Measurements from ENCODE around the gene DPF3.

DPF3 gene

DNA sequence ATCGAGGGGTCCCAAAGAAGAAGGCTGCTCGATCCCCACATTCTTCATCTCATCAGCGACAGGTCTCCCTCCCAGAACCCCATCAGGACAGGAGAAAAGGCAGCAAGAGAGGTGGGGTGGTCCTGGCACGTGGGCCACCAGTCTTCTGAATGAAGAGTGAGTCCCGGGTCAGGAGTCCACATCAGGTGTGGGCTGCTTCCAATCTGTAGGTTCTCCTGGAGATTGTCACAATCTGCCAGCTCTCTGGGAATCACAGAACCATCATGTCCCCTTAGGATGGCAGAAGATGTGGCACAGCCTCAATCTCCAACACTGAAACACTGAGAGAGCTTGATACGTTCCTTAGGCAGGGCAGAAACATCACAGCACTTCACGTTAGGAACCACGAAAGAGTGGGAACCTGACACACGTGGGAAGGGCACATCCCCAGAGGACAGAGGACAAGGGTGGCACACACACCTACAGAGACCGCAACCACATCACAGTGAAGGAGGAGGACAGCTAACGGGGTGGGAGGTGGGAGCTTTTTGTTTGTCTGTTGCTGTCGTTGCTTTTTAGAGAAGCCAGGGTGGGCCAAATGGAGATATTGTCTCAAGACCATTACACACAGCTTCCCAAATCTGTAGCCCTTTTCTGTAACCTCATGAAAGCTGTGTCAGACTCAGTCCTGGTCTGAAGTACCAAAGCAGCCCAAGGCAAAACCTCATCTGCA is 284.5 kb downstream of the DPF3 start:
- no peak for DNase-seq

DNA sequence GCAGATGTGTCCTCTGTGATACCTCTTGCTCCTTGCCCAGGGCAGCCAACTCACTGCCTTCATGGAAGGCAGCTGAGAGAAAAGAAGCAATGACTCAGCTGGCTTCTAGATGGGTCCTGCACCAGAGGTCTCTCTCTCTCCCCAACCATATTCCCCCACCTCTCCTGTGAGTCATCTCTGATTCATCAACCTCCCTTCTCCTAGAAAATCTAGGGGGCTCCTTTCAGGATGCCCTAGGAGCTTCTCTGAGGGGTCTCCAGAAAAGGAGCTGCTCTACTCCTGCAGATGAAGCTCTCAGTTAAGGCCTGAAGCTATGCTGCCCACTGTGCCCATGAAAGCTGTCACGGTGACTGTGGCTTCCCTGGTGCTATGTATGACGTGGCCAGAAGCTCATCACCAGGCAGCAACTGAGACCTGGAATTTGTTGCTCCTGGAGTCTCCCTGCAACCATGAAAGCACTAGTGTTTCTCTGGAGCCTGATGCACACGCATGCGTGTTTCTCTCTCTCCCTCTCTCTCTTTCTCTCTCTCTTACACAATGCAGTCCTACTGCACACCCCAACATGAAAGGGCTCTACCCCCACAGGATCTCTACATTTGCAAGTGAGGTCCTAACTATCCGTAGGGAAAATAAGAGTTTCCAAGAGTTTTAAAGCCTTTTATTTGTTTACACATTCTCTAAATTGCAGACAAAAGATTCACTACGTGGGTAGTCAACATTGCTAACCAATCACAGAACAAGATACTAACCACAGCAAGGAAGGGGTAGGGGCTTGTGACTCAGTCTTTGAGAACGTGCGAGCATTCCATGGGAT is 285.3 kb downstream of the DPF3 start:
- DNase-seq: no peak

DNA sequence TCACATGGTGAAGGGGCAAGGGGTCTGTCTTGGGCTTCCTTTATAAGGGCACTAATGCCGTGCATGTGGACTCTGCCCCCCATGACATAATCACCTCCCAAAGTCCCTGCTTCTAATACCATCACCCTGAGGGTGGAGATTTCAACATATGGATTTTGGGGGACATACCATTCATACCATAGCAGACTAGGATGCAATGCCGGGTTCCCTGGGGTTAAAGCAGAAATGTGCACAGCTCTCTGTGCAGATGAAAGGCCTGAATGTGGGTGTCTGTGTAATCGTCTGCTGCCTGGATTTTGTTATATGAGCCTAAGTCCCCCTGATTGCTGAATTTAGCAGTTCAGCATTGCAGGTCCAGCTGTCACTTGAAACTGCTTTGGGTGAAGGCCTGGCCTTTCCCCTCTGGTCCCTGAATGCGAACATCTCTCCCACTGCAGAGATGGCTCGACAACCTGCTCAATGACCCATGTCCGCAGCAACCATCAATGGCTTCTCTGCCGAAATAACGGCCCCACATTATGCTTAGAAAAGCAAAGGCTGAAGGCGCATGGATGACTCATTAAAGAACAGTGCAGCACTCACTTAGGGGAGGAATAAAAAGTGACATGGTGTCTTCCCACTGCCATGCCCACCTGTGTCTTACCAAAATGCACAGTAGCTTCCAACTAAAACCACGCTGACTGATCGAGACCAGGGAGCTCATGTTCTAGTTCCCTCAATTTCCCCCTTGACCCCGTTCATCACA is 286.3 kb downstream of the DPF3 start:
- no peak for DNase-seq

DNA sequence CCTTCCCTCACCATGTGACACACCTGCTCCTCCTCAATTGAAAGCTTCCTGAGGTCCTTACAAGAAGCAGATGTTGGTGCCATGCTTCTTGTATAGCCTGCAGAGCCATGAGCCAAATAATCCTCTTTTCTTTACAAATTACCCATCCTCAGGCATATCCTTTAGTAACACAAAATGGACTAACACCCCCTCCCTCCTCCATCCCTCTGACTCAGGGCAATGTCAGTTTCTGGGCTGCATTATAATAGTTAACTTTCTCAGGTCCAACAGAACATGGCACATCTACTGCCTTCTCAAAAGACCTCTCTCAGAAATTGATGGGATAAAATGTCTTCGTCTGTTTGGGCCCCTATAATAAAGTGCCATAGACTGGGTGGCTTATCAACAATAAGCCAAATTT is 287.0 kb downstream of the DPF3 start:
- no peak for DNase-seq

DNA sequence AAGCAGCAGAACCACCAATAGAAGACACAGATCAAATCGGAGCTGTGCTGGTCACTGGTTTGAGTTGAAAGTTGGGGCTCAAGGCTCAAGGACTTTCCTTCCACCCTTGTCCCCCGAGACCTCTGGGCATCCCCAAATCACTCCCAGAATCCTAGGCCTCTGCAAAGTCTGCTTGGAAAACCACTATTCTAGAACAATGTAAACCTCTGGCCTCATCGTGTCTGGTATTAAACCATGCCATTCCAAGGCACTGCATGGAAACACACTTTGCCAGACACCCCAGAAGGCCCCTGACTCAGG is 288.0 kb downstream of the DPF3 start:
- no peak for DNase-seq

DNA sequence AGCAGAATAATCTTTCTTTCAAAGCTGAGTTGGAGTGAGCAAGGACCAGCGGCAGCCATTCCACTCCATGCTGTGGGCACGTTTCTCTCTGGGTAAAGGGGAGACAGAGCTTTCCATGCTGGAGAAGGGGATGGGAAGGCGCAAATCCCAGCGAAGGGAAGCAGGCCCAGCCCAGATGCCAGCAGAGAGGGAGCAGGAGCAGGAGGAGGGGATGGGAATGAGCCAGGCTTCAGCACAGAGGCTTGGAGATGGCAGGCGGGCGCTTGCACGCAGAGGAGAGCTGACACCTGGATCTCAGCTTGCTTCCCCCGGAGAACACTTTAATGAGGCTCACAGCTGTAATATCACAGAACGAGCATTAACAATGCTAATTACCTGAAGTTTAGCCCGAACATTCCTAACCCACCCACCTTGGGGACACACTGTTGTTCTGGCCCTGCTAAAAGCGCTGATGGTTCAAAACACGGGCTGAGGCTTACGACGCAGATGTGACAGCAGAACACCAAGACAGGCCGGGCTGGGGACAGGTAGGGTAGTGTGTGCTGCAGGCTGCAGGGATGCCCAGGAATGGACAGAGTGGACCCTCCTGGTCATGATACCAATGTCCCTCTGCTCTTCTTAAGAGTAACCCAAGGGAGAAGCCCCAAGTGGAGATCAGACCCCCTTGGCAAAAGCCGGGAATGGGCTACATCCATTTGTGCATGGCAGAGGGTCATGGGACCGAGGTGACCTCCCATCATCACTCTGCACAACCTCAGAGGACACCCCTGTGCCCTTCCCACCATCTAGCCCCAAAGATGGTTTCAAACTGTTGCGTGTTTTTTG is 288.6 kb downstream of the DPF3 start:
- DNase-seq: no peak

DNA sequence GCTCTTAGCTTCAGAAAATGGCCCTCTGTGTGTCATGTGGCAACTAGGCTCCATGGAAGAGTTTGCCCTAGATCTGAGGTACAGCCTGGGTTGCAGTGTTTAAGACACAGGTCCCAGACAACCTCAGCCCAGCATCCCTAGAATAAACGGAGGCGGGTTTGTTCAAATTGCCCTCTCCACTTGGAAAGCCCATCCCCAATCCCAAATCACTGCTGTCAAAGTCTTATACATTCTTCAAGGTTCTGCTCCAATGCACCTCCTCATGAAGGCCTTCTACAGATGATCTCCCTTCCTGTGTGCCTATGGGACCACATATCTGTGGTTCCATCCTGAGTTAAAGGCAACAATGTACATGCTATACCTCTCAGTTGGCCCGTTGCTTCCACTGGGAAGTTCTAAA is 289.8 kb downstream of the DPF3 start:
- no peak for DNase-seq

DNA sequence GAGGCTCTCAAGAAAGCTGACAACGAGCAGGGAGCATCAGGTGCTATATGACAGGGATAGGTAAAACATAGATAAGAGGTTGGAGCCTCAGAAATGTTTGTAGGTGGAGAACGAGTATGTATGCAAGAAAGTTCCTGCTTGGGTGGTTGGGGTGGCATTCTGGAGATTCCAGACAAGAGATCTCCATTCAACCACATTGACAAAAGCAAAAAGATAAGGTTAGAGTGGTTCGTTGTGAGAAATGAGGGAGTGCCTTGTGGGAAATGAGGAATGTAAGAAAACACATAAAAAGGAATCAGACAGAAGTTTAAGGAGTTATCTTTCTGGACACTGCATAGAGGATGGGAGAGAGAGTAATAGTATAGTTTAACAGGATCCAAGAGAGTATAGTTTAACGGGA is 290.3 kb downstream of the DPF3 start:
- no peak for DNase-seq

DNA sequence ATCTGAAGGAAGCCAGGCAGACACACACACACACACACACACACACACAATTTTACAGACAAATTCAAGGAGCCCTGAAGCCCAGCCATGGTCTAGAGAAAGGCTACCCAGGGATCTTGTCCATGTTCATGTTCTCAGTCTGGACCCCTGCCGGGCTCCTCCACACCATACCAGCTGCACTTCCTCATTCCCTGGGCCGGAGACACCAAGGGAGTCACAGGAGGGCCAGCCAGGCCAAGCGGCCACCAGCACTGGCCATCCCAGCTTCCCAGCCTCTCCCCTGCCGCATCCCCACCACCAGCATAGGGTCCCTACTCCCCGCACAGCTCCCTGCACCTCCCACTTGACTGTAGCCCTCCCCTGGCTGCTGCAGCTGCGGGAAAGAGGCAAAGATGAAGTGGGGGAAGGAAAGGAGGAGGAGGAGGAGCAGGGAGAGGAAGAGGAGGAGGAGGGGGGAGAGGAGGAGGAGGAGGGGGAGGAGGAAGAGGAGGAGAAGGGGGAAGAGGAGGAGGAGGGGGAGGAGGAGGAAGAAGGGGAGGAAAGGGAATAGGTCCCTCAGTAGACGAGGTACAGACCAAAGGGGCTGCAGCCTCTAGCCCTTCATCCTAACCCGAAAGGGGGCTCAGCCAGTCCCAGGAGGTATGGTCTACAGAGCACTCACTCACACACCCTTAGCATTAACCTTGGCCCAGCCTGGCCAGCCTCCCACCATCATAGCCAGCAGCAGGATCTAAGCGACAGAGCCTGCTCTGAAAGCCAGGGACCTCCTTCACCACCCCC is 293.2 kb downstream of the DPF3 start:
- DNase-seq: no peak

DNA sequence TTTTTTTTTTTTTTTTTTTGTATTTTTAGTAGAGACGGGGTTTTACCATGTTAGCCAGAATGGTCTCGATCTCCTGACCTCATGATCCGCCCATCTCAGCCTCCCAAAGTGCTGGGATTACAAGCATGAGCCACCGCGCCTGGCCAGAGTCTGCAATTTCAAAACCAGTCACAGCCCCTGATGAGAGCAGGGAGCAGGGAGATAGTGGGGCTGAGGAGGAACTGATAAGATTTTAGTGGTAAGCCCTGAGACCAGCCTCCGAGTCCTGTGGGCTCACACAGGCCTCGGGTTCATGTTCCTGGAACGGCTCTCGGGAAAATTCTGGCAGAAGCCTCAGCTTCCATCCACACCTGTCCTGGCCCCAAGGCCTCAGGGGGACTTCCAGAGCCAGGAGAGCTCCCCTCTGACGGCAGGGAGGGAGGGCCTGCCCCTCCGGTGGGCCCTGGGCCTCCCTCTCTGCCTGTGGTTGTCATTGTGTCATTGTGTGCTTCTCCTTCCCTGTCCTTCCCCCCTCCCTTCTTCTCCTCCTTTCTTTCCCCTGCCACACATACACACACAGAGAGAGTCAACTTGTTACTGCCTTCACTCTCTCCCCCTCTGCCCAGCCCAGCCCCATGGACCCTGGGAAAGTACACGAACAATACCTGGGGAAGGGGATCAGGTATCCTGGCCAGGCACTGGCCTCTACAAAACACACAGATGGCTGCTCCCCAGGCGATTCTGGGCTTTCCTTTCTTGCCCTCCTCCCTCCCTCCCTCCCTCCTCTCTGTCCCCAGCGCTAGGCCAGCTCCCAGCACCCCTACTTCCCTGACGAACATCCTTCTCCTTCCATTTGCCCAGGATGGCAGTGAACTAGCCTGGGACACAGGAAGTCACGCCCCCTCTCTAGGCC is 294.1 kb downstream of the DPF3 start:
- no peak for DNase-seq

DNA sequence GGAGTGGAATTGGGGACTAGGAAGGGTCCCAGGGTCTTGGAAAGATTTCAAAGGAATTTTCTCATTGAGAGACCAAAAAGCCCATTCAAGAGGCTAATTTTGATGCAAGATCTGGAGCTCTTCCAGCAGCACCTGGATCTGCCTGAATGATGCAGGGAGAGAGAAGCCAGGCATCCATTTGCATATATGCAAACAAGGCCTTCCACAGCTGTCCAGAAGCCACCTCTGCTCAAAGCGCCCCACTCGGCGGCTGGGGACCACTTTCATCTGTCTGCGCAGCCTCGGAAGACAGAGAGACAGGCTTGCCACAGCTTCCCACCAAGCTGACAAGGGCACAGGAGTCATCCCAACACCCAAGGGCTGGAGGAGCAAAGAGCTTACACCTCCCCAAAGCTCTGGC is 295.6 kb downstream of the DPF3 start:
- DNase-seq: no peak

DNA sequence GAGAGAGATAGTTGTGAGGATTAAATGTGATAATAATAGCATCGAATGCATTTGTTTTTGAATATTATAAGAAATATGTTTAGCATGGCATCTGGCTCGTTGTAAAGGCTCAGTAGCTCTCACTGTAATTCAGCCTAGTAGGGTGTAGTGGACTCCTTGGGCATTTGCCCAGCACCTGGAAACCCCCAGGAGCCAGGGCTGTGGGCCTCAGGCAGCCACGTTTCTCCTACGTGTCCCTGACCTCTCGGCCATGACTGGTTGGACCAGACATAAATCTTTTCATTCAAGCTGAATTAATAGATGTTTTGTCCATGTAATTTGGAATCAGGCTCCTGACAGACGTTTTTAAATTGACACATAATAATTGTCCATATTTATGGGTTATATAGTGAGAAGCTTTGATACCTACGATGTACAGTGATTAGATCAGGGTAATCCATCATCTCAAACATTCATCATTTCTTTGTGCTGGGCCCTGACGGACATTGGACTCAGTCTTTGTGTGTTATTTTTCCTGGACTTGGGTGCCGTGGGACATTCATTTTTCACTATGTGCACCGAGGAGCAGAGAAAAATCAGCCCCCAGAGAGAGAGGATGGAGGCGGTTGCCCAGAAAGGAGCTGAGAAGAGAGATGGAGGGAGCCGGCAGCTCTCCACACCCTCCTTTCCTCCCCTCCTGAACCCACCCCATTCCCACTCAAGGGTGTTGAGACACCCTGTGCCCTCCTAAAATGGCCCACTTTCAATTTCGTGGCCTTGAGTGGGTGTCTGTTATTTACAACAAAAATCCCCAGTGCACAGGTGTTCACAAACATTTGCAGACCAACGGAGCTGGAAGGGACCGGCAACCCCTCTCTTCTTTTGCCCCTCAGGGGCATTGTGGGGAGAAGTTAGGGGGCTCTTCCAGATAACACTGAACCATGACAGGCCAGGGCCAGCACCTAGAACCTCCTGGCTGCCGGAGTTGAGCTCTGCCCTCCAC is 296.4 kb downstream of the DPF3 start:
- DNase-seq: no peak

DNA sequence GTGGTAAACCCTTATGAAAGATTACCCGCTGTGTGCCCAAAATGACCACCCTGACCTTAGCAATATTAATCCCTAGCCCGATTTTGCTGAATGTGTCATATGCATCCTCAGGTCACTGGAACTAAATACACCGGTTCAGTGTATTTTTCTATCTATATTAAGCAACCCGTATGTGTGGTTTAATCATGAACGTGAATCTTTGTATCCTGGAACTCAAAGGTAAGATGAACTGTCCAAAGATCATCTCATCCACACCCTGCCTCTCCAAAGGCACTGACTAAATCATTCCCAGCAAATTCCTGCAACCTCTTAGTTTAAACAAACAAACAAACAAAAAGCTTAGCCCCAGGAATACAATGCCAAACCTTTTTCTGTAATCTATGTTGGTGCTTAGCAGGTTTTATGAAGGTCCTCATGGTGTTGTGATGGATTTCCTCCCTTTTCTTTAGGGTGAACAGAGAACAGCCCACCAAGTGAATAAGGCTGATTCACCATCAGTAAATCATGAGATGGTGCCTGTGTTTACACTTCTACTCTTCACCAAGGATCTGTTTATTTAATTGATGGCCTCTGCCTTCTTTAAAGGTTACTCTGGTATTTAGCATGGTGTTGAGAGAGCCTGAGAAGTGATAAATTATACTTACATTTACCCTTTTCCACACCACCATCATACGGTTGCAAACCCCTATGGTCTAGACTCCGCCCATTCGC is 298.6 kb downstream of the DPF3 start:
- DNase-seq: no peak

DNA sequence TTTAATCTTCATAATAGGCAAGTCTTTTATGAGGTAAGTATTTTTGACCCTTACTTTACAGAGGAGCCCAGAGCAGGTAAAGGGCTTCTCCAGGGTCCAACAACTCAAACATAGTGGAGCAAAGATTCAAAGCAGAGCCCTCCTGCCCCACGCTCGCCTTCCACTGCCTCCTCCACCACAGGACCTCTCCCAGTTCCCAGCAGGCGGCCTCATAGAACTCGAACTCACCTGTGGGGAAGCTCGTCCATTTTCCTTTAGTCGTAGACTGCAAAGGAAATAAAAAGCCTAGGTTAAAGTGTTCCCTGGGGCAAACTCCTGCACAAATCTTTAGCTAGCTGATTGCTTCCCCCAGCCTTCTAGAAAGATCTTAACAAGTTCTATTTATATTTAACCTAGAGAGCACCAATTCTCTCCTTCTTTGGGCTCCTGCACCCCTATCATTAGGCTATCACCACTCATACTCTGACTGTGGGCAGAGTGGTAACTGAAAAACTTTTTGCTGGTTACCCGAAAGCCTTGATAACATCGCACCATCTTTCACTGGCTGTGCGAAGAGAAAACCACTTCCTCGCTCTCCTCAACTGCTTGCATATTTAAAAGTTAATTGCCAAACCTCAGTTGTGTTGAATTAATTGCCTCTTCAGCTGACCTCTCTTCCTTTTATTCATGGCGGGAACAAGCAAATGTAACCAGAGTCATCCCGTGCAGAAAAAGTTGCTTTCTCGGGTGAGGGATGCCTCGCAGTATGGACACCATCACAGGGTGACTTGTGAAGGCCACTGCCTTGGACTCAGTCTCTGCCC is 299.6 kb downstream of the DPF3 start:
- DNase-seq: no peak

DNA sequence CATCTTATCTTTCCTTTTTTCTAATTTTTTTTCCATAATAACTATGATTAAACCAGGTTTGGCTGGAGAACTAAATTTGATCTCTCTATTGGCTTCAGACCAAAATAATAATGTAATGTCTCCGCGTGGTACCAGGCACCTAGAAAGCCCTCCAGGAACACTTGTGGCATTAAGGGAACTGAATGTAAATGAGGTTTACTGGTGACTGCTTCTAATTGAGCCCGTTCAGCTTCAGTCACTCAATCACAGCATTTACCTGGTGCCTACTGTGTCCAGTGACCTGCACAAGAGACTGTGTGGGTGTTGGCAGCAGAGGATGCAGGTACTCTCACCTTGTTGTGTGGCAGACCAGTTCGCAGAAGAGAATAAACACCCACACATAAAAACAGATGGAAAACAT is 302.5 kb downstream of the DPF3 start:
- DNase-seq: no peak

DNA sequence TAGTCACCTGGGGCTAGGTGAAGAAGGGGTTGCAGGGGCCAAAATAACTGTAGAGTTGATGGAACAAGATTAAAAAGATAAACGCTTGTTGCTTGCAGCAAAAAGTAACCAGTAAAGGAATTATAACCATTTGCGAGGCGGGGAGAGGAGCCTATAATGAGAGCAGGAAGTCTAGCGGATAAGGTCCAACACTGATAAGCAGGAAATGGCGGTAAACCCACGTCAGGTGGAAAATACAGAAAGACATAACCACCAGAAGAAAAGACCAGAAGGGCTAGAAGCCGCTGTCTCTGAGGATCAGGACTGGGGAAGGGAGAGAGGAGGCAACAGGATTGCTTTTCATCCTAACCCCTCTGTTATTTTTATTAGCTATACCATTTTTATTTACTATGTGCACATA is 303.3 kb downstream of the DPF3 start:
- no peak for DNase-seq

DNA sequence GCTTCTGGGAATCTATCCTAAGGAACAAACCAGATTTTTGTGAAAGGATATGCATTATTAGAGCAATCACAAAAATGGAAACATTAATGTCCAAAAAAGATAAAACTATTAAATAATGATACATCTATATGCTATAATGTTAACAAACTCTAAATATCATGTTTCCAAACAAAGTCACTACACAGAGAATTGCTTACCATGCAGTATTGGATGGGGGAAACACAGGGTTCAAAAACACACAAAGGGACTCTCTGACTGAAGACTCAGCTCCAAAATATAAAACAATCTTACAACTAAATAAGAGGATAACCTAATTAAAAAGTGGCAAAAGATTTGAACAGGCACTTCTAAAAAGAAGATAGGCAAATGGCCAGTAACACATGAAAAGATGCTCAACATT is 304.2 kb downstream of the DPF3 start:
- no peak for DNase-seq

DNA sequence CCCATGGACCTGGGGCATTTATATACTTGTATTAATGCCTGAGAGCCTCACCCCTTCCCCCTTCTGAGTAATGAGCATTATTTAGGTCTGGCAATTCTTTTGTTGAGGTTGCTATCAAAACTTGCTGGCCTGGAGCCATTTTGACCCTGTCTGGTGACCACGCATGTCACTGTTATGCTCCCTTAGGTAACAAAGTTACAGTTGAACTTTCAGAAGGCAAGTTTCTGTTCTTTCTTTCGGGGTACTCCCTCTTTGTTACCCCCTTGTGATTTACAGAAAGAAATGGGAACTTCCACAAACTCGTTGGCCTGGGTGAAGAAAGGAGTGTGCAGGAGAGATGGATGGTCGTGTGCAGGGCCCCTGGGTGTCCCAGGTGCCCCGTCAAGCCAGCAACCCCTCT is 305.4 kb downstream of the DPF3 start:
- no peak for DNase-seq

All from retina (tissue), 1 donor.